GM12878 (cell line): ENCODE results near the gene ABHD6. TPM values are rescaled to one million over a fixed set of nuclear protein-coding genes. Genes with fewer than 3 reads are reported as not detected.
A peak's percentile ranks its signal among the peaks of the same experiment; 100 is the strongest.

Experiments
- ATF3 ChIP-seq: IDR thresholded peaks from 2 replicates; pipeline ENCODE4 v1.6.1; 2011; ENCODE audit warnings: low read depth, mild to moderate bottlenecking, low read length, moderate library complexity, borderline replicate concordance; ENCODE audit errors: extremely low read depth
- ATF7 ChIP-seq: fragments of 450-650 bp; IDR thresholded peaks from 2 replicates; pipeline ENCODE4 v1.6.1; 2016; ENCODE audit warnings: low read depth, mild to moderate bottlenecking
- CEBPB ChIP-seq, 2 experiments: fragments of 150-350 bp in 1 of 2; IDR thresholded peaks; 2 replicates each; pipeline ENCODE4 v1.6.1; 2012 to 2014; ENCODE audit warnings: low read depth in 2 of 2, low read length in 2 of 2, borderline replicate concordance in 1 of 2, inconsistent platforms in 1 of 2
- CHD1 ChIP-seq: IDR thresholded peaks from 2 replicates; pipeline ENCODE4 v1.6.1; 2012; ENCODE audit warnings: low read depth, low read length, improper control_type of control experiment
- EGR1 ChIP-seq, 2 experiments: IDR thresholded peaks; 1 replicate in 1 of 2; 2 replicates in 1 of 2; pipeline ENCODE4 v1.6.1; 2011 to 2012; ENCODE audit warnings: low read depth in 2 of 2, low read length in 2 of 2, borderline replicate concordance in 1 of 2, mild to moderate bottlenecking in 1 of 2, moderate library complexity in 1 of 2
- EZH2 ChIP-seq: IDR thresholded peaks from 2 replicates; pipeline ENCODE4 v1.6.1; 2012; ENCODE audit warnings: low read depth, mild to moderate bottlenecking, control low read depth, inconsistent platforms, low read length, borderline replicate concordance; ENCODE audit not compliant: control insufficient read depth
- FOS ChIP-seq: IDR thresholded peaks from 3 replicates; pipeline ENCODE4 v1.6.1; 2011; ENCODE audit warnings: borderline replicate concordance; ENCODE audit not compliant: insufficient read length; ENCODE audit errors: extremely low read depth
- HDAC6 ChIP-seq: fragments of 200-600 bp; sonication (generic); IDR thresholded peaks from one replicate; pipeline ENCODE4 v1.8.0; 2017; ENCODE audit warnings: antibody characterized with exemption; ENCODE audit not compliant: unreplicated experiment
- IRF5 ChIP-seq: fragments of 450-650 bp; IDR thresholded peaks from 2 replicates; pipeline ENCODE4 v1.6.1; 2017; ENCODE audit warnings: borderline replicate concordance
- KLF5 ChIP-seq: fragments of 450-650 bp; IDR thresholded peaks from 2 replicates; pipeline ENCODE4 v1.6.1; 2014; ENCODE audit warnings: mild to moderate bottlenecking; ENCODE audit not compliant: partially characterized antibody
- MYC ChIP-seq: IDR thresholded peaks from 2 replicates; pipeline ENCODE4 v1.6.1; 2011; ENCODE audit warnings: mild to moderate bottlenecking, low read length, moderate library complexity, inconsistent platforms; ENCODE audit not compliant: insufficient read depth, insufficient replicate concordance, insufficient read length, severe bottlenecking
- NFYA ChIP-seq: IDR thresholded peaks from 2 replicates; pipeline ENCODE4 v1.6.1; 2011; ENCODE audit warnings: low read depth, mild to moderate bottlenecking, low read length, improper control_type of control experiment, borderline replicate concordance
- PRDM15 ChIP-seq: fragments of 450-650 bp; formaldehyde crosslinking; IDR thresholded peaks from 2 replicates; pipeline ENCODE4 v1.4.0; 2020; ENCODE audit warnings: mild to moderate bottlenecking, moderate library complexity
- RCOR1 ChIP-seq: conservative IDR thresholded peaks from 2 replicates; pipeline ENCODE4 v1.6.1; 2012; ENCODE audit warnings: low read depth, low read length, improper control_type of control experiment
- SKIL ChIP-seq: fragments of 450-650 bp; IDR thresholded peaks from 2 replicates; pipeline ENCODE4 v1.6.1; 2017; ENCODE audit warnings: mild to moderate bottlenecking, low read depth, inconsistent platforms; ENCODE audit not compliant: poor library complexity, severe bottlenecking
- ZNF687 ChIP-seq: fragments of 450-650 bp; IDR thresholded peaks from 2 replicates; pipeline ENCODE4 v1.6.1; 2017; ENCODE audit warnings: mild to moderate bottlenecking, moderate library complexity
- polyA plus RNA-seq, 11 experiments: library from polyadenylated mRNA; depleted of rRNA in 4 of 11; unstranded in 6 of 11; stranded (reverse) in 5 of 11; fragments of >200 nt; fragmentation: Nextera tagmentation in 4 of 11; fragmentation: Illumina TruSeq in 1 of 11; extraction: Ambion mirVana in 4 of 11; extraction: Trizol in 1 of 11; gene quantifications; 1 replicate in 1 of 11; 2 replicates in 10 of 11; pipeline versions ENCODE4 v1.2.1 to v1.2.3, GENCODE V29; 2011 to 2016; ENCODE audit warnings: inconsistent platforms in 2 of 11, missing spikeins in 2 of 11, low read depth in 1 of 11
- total RNA-seq, 4 experiments: library from RNA; depleted of rRNA in 3 of 4; stranded (reverse); fragments of >200 nt in 3 of 4; fragmentation: Illumina TruSeq in 1 of 4; extraction: Trizol in 1 of 4; gene quantifications; 2 replicates each; pipeline versions ENCODE4 v1.2.1 to v1.2.3, GENCODE V29; 2013 to 2021

Gene ABHD6
- total and polyA plus RNA-seq, 10 of the 15 experiments (the other 5 are each of a cell fraction or from before 2014, with no cell fraction given): 1.4 to 33.2 (median 3.2) TPM

GRCh38 chr3:58200121-58200709 lies 37.4 kb upstream of the ABHD6 start (continued):
- no peak for TF ChIP-seq EZH2
- TF ChIP-seq IRF5: no peak
- TF ChIP-seq SKIL: no peak
- peak; percentile 15 for TF ChIP-seq FOS
- TF ChIP-seq CEBPB (IDR thresholded peaks at IDR 0.05; ENCODE audit: borderline replicate concordance in 1 of 2, low read depth in 2 of 2, low read length in 2 of 2): no peak
- no peak for TF ChIP-seq ATF7
- peak; percentile 64 for TF ChIP-seq ZNF687
- no peak for TF ChIP-seq RCOR1
- TF ChIP-seq PRDM15 (CRISPR knock-in tag): no peak
- no peak for TF ChIP-seq HDAC6
- TF ChIP-seq ATF3: no peak
- no peak for TF ChIP-seq EGR1 (IDR thresholded peaks at IDR 0.05; ENCODE audit: borderline replicate concordance in 1 of 2, low read depth in 2 of 2, low read length in 2 of 2)
- no peak for TF ChIP-seq KLF5
- TF ChIP-seq NFYA: no peak
- TF ChIP-seq CHD1: no peak
- TF ChIP-seq MYC: no peak
